Measurements from ENCODE around the gene DENND10.

DNA sequence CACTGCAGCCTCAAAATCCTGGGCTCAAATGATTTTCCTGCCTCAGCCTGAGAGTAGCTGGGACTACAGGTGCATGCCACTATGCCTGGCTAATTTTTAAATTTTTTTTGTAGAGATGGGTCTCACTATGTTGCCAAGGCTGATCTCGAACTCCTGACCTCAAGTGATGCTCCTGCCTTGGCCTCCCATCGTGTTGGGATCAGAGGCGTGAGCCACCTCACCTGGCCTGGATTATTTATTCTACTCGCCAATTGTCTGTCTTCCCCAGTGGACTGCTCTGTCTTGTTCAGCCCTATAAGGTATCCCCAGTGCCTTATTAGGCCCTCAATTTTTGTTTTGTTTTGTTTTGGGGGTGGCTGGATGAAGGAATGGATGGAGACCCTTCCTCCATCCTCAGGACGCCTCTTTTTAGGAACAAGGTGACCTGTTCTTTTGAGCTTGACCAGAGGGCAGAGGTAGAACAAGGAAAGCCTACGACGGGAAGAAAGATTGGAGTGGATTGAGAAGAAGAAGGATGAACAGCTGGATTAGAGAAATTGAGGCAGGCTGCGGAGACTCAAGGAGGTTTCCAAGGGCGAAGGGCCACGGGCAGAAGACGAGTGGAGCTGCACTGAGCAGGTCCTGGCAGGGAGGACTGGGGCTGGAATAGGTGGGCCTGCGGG, 541 bp upstream of the DENND10 start:
- TF ChIP-seq CTCF (IDR thresholded peaks at IDR 0.05) (no peak), POLR2A (IDR thresholded peaks at IDR 0.05) (no peak)

Measured in lower leg skin (tissue), 3 donors.